ENCODE results near the gene CEP164. TPM values are rescaled to one million over a fixed set of nuclear protein-coding genes. Genes with fewer than 3 reads are reported as not detected.

CEP164 gene
- total and polyA plus RNA-seq, 2 of the 8 experiments (the other 6 are each of a cell fraction or from before 2014, with no cell fraction given), result 8.4 to 20.8 TPM

DNA sequence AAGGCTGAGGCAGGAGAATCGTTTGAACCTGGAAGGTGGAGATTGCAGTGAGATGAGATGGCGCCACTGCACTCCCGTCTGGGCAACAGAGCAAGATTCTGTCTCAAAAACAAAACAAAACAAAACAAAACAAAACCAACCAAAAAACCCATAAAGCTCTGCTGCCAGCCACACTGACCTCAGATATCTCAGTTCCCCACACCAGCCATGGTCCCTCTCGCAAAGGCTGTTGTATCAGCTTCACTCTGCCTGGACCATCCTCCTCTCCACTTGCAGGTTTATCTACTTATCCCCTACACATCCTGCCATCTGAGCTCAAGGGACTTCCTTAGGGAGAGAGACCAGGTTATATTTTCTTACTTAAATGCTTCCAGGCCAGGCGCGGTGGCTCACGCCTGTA, 25.4 kb upstream of the CEP164 start:
- H3K9me3 ChIP-seq (ENCODE audit: insufficient read depth in 2 of 2, low read depth in 1 of 2, low read length in 1 of 2), result no peaks in the 10 kb centered on the region
- no peak overlapping the region for H2BK15ac ChIP-seq (ENCODE audit: low read length)
- 87% methylated on average over 7 of the region's 7 CpGs; no CpG with 5 or more reads in 1 of the 2 experiments for WGBS, 2 experiments (ENCODE audit: extremely low coverage in 1 of 2, insufficient coverage in 1 of 2, insufficient read length in 1 of 2, insufficient replicate concordance in 2 of 2, low coverage in 1 of 2, low lambda C conversion rate in 2 of 2, missing lambda C conversion rate in 1 of 2)
- H3K4ac ChIP-seq (replicated peaks; ENCODE audit: insufficient read length, low read depth, low read length), result no peak overlapping the region
- H3K56ac ChIP-seq (replicated peaks; ENCODE audit: insufficient read length, low read depth, low read length), result no peak overlapping the region
- CTCF ChIA-PET (ENCODE audit: partially characterized antibody), result interaction anchor here (1.0 to 1.7 kb wide), 3 partner anchors 51 to 90 kb away, joined by 3 to 4 read pairs (median 3); no protein-coding TSS in a partner anchor
- no peaks in the 10 kb centered on the region for H3K23me2 ChIP-seq (ENCODE audit: low read depth, low read length)
- DNase-seq (ENCODE audit: low read depth in 1 of 2, low spot score in 2 of 2) (no peak), FAIRE-seq (no peak)
- no peak overlapping the region for H2BK12ac ChIP-seq (ENCODE audit: low read depth, low read length)
- H3K4me3 ChIP-seq (ENCODE audit: extremely low read depth in 1 of 4, insufficient read depth in 2 of 4, low read depth in 3 of 4, low read length in 4 of 4), result no peak overlapping the region
- peaks cover 7 to 23% (median 15%) of the 10 kb centered on the region in 4 experiments for H3K4me1 ChIP-seq (replicated peaks in 1 of 4; ENCODE audit: control insufficient read depth in 3 of 4, insufficient read depth in 4 of 4, low read length in 3 of 4)
- no peak overlapping the region for H2BK120ac ChIP-seq (replicated peaks; ENCODE audit: low read depth, low read length)
- no peaks in the 10 kb centered on the region for H3K79me2 ChIP-seq (ENCODE audit: control insufficient read depth in 1 of 2, insufficient read depth in 2 of 2, low read length in 2 of 2)
- H4K20me1 ChIP-seq (replicated peaks in 1 of 2; ENCODE audit: control insufficient read depth in 1 of 2, insufficient read depth in 2 of 2, low read length in 2 of 2), result no peaks in the 10 kb centered on the region
- H4K5ac ChIP-seq (ENCODE audit: insufficient read length, low read depth, low read length), result no peak overlapping the region
- TF ChIP-seq, protein P1, sequence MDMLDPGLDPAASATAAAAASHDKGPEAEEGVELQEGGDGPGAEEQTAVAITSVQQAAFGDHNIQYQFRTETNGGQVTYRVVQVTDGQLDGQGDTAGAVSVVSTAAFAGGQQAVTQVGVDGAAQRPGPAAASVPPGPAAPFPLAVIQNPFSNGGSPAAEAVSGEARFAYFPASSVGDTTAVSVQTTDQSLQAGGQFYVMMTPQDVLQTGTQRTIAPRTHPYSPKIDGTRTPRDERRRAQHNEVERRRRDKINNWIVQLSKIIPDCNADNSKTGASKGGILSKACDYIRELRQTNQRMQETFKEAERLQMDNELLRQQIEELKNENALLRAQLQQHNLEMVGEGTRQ (IDR thresholded peaks at IDR 0.05; ENCODE audit: low read length), result no peak
- TF ChIP-seq CHD2 (IDR thresholded peaks at IDR 0.05; ENCODE audit: low read length) (no peak), MAFK (IDR thresholded peaks at IDR 0.05; ENCODE audit: low read depth, low read length) (no peak), TBP (IDR thresholded peaks at IDR 0.05; ENCODE audit: low read depth, low read length) (no peak), GABPA (IDR thresholded peaks at IDR 0.05; ENCODE audit: borderline replicate concordance, insufficient read depth, low read length) (no peak), SUZ12 (IDR thresholded peaks at IDR 0.05; ENCODE audit: low read length) (no peak), RFX5 (IDR thresholded peaks at IDR 0.05; ENCODE audit: borderline replicate concordance, low read depth, low read length) (no peak), CHD1 (IDR thresholded peaks at IDR 0.05; ENCODE audit: low read depth, low read length) (no peak), ASH2L (IDR thresholded peaks at IDR 0.05; ENCODE audit: low read length) (no peak), EP300 (IDR thresholded peaks at IDR 0.05; ENCODE audit: borderline replicate concordance in 1 of 2, low read depth in 2 of 2, low read length in 2 of 2) (no peak)
- no peak overlapping the region for H3K18ac ChIP-seq (ENCODE audit: extremely low read depth, low read length)
- no peak overlapping the region for H3K23ac ChIP-seq (ENCODE audit: insufficient read length)
- H2BK20ac ChIP-seq (ENCODE audit: low read length), result no peak overlapping the region
- no peak overlapping the region for H2AK5ac ChIP-seq (ENCODE audit: low read depth, low read length)
- no peak overlapping the region for H3K9ac ChIP-seq (replicated peaks in 1 of 4; ENCODE audit: extremely low read depth in 1 of 4, low read depth in 3 of 4, low read length in 3 of 4)
- POLR2A ChIA-PET (ENCODE audit: partially characterized antibody), result interaction anchor here (1.7 kb wide), 1 partner anchor 11 kb away, joined by 4 read pairs; the partner anchor contains the start of gene BACE1-AS
- H3K4me2 ChIP-seq (ENCODE audit: insufficient read depth in 1 of 2, low read depth in 2 of 2, low read length in 2 of 2), result no peak overlapping the region
- H2BK5ac ChIP-seq (ENCODE audit: low read depth, low read length), result no peak overlapping the region
- H3K36me3 ChIP-seq (ENCODE audit: control insufficient read depth in 2 of 4, insufficient read depth in 4 of 4, low read length in 3 of 4), result no peaks in the 10 kb centered on the region
- H3K27me3 ChIP-seq (replicated peaks in 1 of 4; ENCODE audit: control insufficient read depth in 3 of 4, extremely low read depth in 1 of 4, insufficient read depth in 3 of 4, low read length in 3 of 4), result no peaks in the 10 kb centered on the region
- H3K14ac ChIP-seq (ENCODE audit: insufficient read length), result no peak overlapping the region
- no peak overlapping the region for H3K27ac ChIP-seq (ENCODE audit: low read depth, low read length)
- no peak overlapping the region for H2AFZ ChIP-seq (ENCODE audit: low read length)
- no peaks in the 10 kb centered on the region for H3K79me1 ChIP-seq (ENCODE audit: low read depth, low read length)
- no peak overlapping the region for H4K91ac ChIP-seq (replicated peaks; ENCODE audit: insufficient read length, low read length)
- no peak overlapping the region for H4K8ac ChIP-seq (ENCODE audit: extremely low read depth, insufficient read depth, low read length)
